H9 (cell line): ENCODE measurements around the gene SPATA6L. TPM values are rescaled to one million over a fixed set of nuclear protein-coding genes. Genes with fewer than 3 reads are reported as not detected.
A peak's percentile ranks its signal among the peaks of the same experiment; 100 is the strongest.

Experiments used
- DNase-seq: peaks from one replicate; pipeline ENCODE4 v3.0.0-alpha.2; 2017
- H2AFZ ChIP-seq: one replicate; pipeline ENCODE4 v1.6.1; 2013; ENCODE audit warnings: mild to moderate bottlenecking, low read length, control low read depth, moderate library complexity
- H2AK5ac ChIP-seq: 2 replicates; pipeline ENCODE4 v1.6.1; 2013; ENCODE audit warnings: low read length, control low read depth, mixed read lengths; ENCODE audit not compliant: insufficient read length
- H2BK120ac ChIP-seq: one replicate; pipeline ENCODE4 v1.6.1; 2013; ENCODE audit warnings: low read depth, mild to moderate bottlenecking, low read length, control low read depth, inconsistent platforms; ENCODE audit not compliant: poor library complexity, severe bottlenecking
- H2BK12ac ChIP-seq: 2 replicates; pipeline ENCODE4 v1.6.1; 2013; ENCODE audit warnings: low read length, control low read depth, mixed read lengths, low read depth; ENCODE audit not compliant: insufficient read length
- H2BK15ac ChIP-seq: 2 replicates; pipeline ENCODE4 v1.6.1; 2013; ENCODE audit warnings: low read depth, low read length, control low read depth
- H2BK20ac ChIP-seq: one replicate; pipeline ENCODE4 v1.6.1; 2013; ENCODE audit warnings: low read depth, mild to moderate bottlenecking, low read length, control low read depth, inconsistent platforms; ENCODE audit not compliant: poor library complexity, severe bottlenecking
- H2BK5ac ChIP-seq: 2 replicates; pipeline ENCODE4 v1.6.1; 2013; ENCODE audit warnings: low read length, control low read depth, mixed read lengths; ENCODE audit not compliant: insufficient read length
- H3K14ac ChIP-seq: 2 replicates; pipeline ENCODE4 v1.6.1; 2013; ENCODE audit warnings: low read length, control low read depth; ENCODE audit not compliant: insufficient read depth
- H3K18ac ChIP-seq: 2 replicates; pipeline ENCODE4 v1.6.1; 2013; ENCODE audit warnings: low read depth, mild to moderate bottlenecking, mixed read lengths, low read length, control low read depth; ENCODE audit not compliant: insufficient read length
- H3K23ac ChIP-seq: 2 replicates; pipeline ENCODE4 v1.6.1; 2013; ENCODE audit warnings: low read length, control low read depth, mixed read lengths, low read depth; ENCODE audit not compliant: insufficient read length
- H3K23me2 ChIP-seq: 2 replicates; pipeline ENCODE4 v1.6.1; 2013; ENCODE audit warnings: low read depth, mild to moderate bottlenecking, mixed read lengths, low read length, control low read depth; ENCODE audit not compliant: insufficient read length, poor library complexity, severe bottlenecking
- H3K27ac ChIP-seq: 2 replicates; pipeline ENCODE4 v1.5.1; 2013; ENCODE audit warnings: low read length, control low read depth, mixed read lengths, low read depth; ENCODE audit not compliant: insufficient read length
- H3K27me3 ChIP-seq: 2 replicates; pipeline ENCODE4 v1.6.1; 2013; ENCODE audit warnings: low read length, control low read depth, inconsistent platforms; ENCODE audit not compliant: insufficient read depth
- H3K4ac ChIP-seq: 2 replicates; pipeline ENCODE4 v1.6.1; 2013; ENCODE audit warnings: low read depth, mild to moderate bottlenecking, control low read depth, inconsistent platforms, low read length, moderate library complexity
- H3K4me1 ChIP-seq: 2 replicates; pipeline ENCODE4 v1.6.1; 2013; ENCODE audit warnings: low read length, control low read depth, inconsistent platforms; ENCODE audit not compliant: insufficient read depth
- H3K4me2 ChIP-seq: 2 replicates; pipeline ENCODE4 v1.6.1; 2013; ENCODE audit warnings: low read length, control low read depth, mixed read lengths; ENCODE audit not compliant: insufficient read length, insufficient read depth
- H3K56ac ChIP-seq: 2 replicates; pipeline ENCODE4 v1.6.1; 2013; ENCODE audit warnings: low read depth, mild to moderate bottlenecking, mixed read lengths, low read length, control low read depth; ENCODE audit not compliant: insufficient read length
- H3K79me1 ChIP-seq: 2 replicates; pipeline ENCODE4 v1.6.1; 2013; ENCODE audit warnings: low read depth, mild to moderate bottlenecking, moderate library complexity, low read length, control low read depth, inconsistent platforms; ENCODE audit not compliant: insufficient read depth, poor library complexity, severe bottlenecking
- H3K79me2 ChIP-seq: 2 replicates; pipeline ENCODE4 v1.6.1; 2013; ENCODE audit warnings: low read length, control low read depth, inconsistent platforms; ENCODE audit not compliant: insufficient read depth
- H3K9ac ChIP-seq: 2 replicates; pipeline ENCODE4 v1.6.1; 2013; ENCODE audit warnings: low read length, control low read depth, mixed read lengths; ENCODE audit not compliant: insufficient read length; ENCODE audit errors: extremely low read depth
- H3K9me3 ChIP-seq: one replicate; pipeline ENCODE4 v1.6.1; 2013; ENCODE audit warnings: low read depth, low read length, inconsistent platforms; ENCODE audit not compliant: control insufficient read depth
- H3T11ph ChIP-seq: one replicate; pipeline ENCODE4 v1.6.1; 2013; ENCODE audit warnings: mild to moderate bottlenecking, low read length, control low read depth, inconsistent platforms
- H4K20me1 ChIP-seq: one replicate; pipeline ENCODE4 v1.6.1; 2013; ENCODE audit not compliant: control insufficient read depth, insufficient read length, insufficient read depth
- H4K5ac ChIP-seq: 2 replicates; pipeline ENCODE4 v1.6.1; 2013; ENCODE audit warnings: low read depth, mild to moderate bottlenecking, mixed read lengths, low read length, control low read depth; ENCODE audit not compliant: insufficient read length
- H4K8ac ChIP-seq: replicated peaks from 2 replicates; pipeline ENCODE4 v1.6.1; 2013; ENCODE audit warnings: low read length, control low read depth, mixed read lengths, low read depth; ENCODE audit not compliant: insufficient read length
- H4K91ac ChIP-seq: 2 replicates; pipeline ENCODE4 v1.6.1; 2013; ENCODE audit warnings: low read depth, mild to moderate bottlenecking, moderate library complexity, mixed read lengths, low read length, control low read depth; ENCODE audit not compliant: insufficient read length
- H3K27ac Mint-ChIP-seq, 3 experiments: 2 replicates in 2 of 3; 3 replicates in 1 of 3; pipeline ENCODE4 v1.8.0; 2020 to 2021; ENCODE audit warnings: mixed read lengths in 3 of 3, mild to moderate bottlenecking in 1 of 3, moderate library complexity in 1 of 3
- H3K27me3 Mint-ChIP-seq: 2 replicates; pipeline ENCODE4 v1.8.0; 2021; ENCODE audit warnings: low read depth, mild to moderate bottlenecking, moderate library complexity, mixed read lengths
- H3K36me3 Mint-ChIP-seq, 3 experiments: 2 replicates in 2 of 3; 3 replicates in 1 of 3; pipeline ENCODE4 v1.8.0; 2020 to 2021; ENCODE audit warnings: low read depth in 3 of 3, mixed read lengths in 3 of 3; ENCODE audit not compliant: insufficient read depth in 1 of 3
- H3K4me1 Mint-ChIP-seq, 2 experiments: 2 replicates each; pipeline ENCODE4 v1.8.0; 2020; ENCODE audit warnings: mixed read lengths in 2 of 2
- H3K4me3 Mint-ChIP-seq, 2 experiments: 2 replicates in 1 of 2; 3 replicates in 1 of 2; pipeline ENCODE4 v1.8.0; 2020 to 2021; ENCODE audit warnings: mild to moderate bottlenecking in 2 of 2, mixed read lengths in 2 of 2, moderate library complexity in 1 of 2
- H3K9me3 Mint-ChIP-seq, 2 experiments: 2 replicates in 1 of 2; 3 replicates in 1 of 2; pipeline ENCODE4 v1.8.0; 2020; ENCODE audit warnings: mild to moderate bottlenecking in 2 of 2, mixed read lengths in 2 of 2, moderate library complexity in 1 of 2
- CTCF ChIP-seq: fragments of 200-600 bp; sonication (generic); conservative IDR thresholded peaks from 3 replicates; pipeline ENCODE4 v1.8.0; 2021; ENCODE audit warnings: antibody characterized with exemption, mild to moderate bottlenecking
- WGBS: extraction: QIAGEN DNeasy Blood & Tissue Kit; methylation state at CpG from one replicate; pipeline ENCODE4 v1.1.7; 2013; ENCODE audit warnings: missing lambda C conversion rate, low lambda C conversion rate, mixed read lengths; ENCODE audit not compliant: insufficient read length; ENCODE audit errors: extremely low coverage; 5-methylcytosine and 5-hydroxymethylcytosine counted together
- total RNA-seq: library from RNA; stranded (reverse); gene quantifications from 2 replicates; pipeline ENCODE4 v1.2.1, GENCODE V29; 2021

SPATA6L gene
- total RNA-seq, 1 experiment from 2014 or later = 0.87 TPM

GRCh38 chr9:4661611-4662010 lies 4.7 kb downstream of the SPATA6L start:
- peak overlapping the region; percentile 90 to 97 (median 96) for H3K27ac Mint-ChIP-seq
- H3K23me2 ChIP-seq = peaks cover 4% of the 10 kb centered on the region
- no peak overlapping the region for H3K18ac ChIP-seq
- DNase-seq = no peak
- no peak for TF ChIP-seq CTCF
- no peak overlapping the region for H2BK15ac ChIP-seq
- H2BK120ac ChIP-seq = no peak overlapping the region
- peaks cover 2% of the 10 kb centered on the region in 2 experiments; a peak in 2 of 5 replicates for H3K9me3 Mint-ChIP-seq
- no peak overlapping the region for H3T11ph ChIP-seq
- no peak overlapping the region for H2BK5ac ChIP-seq
- no peaks in the 10 kb centered on the region for H3K79me1 ChIP-seq
- H4K20me1 ChIP-seq = peaks cover 3% of the 10 kb centered on the region
- H3K9me3 ChIP-seq = no peaks in the 10 kb centered on the region
- WGBS = no CpG with 5 or more reads among the region's 5 CpGs
- H3K56ac ChIP-seq = no peak overlapping the region
- H4K91ac ChIP-seq = no peak overlapping the region
- no peak overlapping the region for H3K14ac ChIP-seq
- no peak overlapping the region for H2AK5ac ChIP-seq
- H2BK12ac ChIP-seq = no peak overlapping the region
- no peak overlapping the region for H3K27ac ChIP-seq
- H3K27me3 Mint-ChIP-seq = 0 out of 2 replicates have a peak, but pooled peaks cover 2% of the 10 kb centered on the region
- peaks cover 51 to 59% of the 10 kb centered on the region in 2 experiments for H3K4me1 Mint-ChIP-seq
- H3K23ac ChIP-seq = no peak overlapping the region
- H2BK20ac ChIP-seq = no peak overlapping the region
- no peak overlapping the region for H4K5ac ChIP-seq
- peak overlapping the region; percentile 14 for H2AFZ ChIP-seq
- no peak overlapping the region for H4K8ac ChIP-seq
- peaks cover 11% of the 10 kb centered on the region for H3K4me1 ChIP-seq
- peak overlapping the region; percentile 80 to 89 for H3K4me3 Mint-ChIP-seq
- H3K4ac ChIP-seq = no peak overlapping the region
- no peaks in the 10 kb centered on the region for H3K27me3 ChIP-seq
- peak overlapping the region; percentile 46 for H3K4me2 ChIP-seq
- peaks cover 0 to 5% (median 0%) of the 10 kb centered on the region in 3 experiments; a peak in 2 of 7 replicates for H3K36me3 Mint-ChIP-seq
- H3K79me2 ChIP-seq = no peaks in the 10 kb centered on the region; the same call in 1 of the 2 replicates
- H3K9ac ChIP-seq = no peak overlapping the region
